ENCODE measurements around the gene ROBO1.
A peak's percentile ranks its signal among the peaks of the same experiment; 100 is the strongest.

The ROBO1 gene

DNA sequence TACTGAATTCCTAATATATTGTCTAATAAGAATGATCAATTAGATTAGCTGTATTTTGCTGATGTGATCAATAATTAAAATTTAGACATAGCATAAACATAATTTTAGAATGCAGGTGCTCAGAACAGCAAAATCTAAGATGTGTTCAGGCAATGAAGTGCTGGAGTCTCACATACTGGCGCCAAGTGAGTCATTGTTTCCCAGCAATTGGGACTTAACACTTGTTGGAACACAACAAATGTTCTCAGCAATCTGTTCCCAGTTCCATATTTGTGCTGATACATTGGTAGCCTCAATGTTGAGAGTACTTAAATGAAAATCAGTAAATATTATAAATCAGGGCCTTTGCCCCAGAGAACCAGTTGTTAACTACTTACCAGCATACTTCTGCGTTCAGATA lies 619.0 kb downstream of the ROBO1 start:
- no peak for DNase-seq

GRCh38 chr3:79146024-79146423 lies 621.8 kb downstream of the ROBO1 start:
- no peak for DNase-seq

GRCh38 chr3:79140708-79141107 lies 627.1 kb downstream of the ROBO1 start:
- DNase-seq: no peak

GRCh38 chr3:79139395-79140068 lies 628.3 kb downstream of the ROBO1 start:
- no peak for DNase-seq

- DNase-seq: no peak
These were observed 642.3 kb downstream of the ROBO1 start for GRCh38 chr3:79125313-79125984.

DNA sequence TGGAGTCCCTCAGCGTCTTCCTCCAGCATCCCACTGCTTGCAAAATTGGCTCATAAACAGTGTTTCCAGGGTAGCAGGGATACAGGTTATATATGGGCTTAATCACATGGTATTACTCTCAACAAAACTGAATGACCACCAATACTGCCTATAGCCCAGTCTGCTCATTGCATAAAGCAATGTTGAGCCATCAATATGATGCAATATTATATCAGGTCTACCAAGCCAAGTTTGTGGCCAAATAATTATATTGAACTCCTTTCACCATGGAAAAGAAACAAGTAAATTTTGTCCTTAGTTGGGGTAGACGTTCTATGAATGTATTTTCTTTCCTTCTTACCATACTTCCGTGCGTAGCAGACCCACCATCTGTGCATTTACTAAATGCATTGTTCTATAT lies 652.3 kb downstream of the ROBO1 start:
- no peak for DNase-seq

DNA sequence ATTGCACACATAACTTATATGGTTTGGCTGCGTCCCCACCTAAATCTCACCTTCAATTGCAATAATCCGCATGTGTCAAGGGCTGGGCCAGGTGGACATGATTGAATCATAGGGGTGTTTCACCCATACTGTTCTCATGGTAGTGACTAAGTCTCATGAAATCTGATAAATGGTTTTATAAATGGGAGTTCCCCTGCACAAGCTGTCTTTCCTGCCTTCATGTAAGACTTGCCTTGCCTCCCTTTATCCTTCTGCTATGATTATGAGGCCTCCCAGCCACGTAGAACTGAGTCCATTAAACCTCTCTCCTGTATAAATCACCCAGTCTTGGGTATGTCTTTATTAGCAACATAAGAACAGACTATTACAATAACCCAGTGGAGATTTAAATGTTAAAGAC lies 653.9 kb downstream of the ROBO1 start:
- no peak for DNase-seq

DNA sequence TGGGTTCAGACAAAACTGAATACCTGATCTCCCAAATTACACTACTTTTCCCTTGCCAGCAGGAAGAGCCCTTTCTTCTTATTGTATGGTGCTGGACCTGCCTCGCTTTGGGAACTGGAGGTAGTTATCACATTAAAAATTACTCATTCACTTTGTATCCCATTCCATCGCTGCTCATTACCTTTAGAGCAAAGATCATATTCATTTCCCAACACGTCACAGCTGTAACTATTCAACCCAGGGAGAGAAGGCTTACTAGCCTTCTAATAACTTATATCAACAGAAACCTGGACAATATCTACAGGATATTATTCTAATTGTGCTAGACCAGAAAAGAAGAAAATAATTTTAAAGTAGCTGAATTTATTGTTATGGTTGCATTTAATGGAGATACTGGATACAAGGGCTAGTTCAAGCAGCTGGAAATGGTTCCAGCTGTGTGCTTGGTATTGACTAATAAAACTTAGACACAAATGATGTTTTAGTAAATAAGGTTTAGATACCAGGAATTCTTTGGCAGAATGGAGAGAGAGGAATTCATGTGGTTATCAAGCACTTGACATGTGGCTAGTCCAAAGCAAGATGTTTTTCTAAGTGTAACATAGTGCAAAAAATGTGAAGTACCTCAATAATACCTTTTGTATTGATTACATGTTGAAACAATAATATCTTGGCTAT lies 656.3 kb downstream of the ROBO1 start:
- no peak for DNase-seq

DNA sequence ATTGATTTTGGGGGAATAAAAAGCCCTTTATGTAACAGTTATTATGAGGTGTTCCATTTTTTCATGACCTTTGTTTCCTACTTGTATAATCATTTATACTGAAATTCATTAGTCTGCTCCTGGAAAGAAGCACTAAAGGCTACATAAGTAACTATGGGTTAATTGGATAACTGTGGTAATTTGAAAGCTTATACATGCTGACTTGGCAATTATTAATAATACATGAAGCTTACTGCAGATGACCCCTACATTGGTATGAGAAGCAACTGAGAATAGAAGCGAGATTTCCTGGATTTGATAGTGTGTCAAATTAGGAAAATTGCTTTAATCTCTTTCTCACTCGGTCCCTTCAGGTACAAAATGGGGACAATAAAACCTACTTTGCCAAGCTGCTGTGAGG lies 658.0 kb downstream of the ROBO1 start:
- no peak for DNase-seq

DNA sequence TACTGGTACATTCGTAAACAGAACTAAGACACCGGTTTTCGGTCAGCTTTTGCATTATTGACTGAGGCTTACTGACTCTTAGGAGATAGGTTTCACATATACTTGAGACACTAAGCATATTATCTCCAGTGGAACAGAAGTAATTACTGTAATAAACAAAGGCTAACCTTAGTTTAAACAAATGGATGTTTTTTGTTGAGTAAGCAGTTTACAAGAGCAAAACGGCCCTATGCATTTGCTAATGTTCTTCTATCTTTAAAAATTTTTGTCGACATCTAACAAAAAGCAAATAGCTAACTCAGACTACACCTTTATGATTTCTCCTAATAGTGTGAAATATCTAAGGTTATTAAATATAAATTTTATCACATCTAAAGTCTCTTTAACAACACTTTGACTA lies 664.5 kb downstream of the ROBO1 start:
- no peak for DNase-seq

- no peak for DNase-seq
These were observed 669.7 kb downstream of the ROBO1 start for GRCh38 chr3:79097964-79098660.

DNA sequence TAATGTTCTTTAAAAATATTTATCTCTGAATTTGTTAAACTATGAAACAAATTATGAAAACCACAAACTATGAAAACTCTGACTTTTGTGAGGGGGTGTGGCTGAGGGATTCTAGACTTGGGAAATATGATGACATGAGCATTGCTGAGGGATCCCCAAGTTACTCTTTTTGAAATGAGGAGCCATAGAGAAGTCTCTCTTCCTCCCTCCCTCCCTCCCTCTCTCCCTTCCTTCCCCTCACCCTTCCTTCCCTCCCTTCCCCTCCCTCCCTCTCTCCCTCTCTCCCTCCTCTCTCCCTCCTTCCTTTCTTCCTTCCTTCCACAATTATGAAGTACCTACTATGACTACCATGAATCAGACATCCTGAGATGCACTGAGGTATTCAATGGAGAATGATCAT lies 673.1 kb downstream of the ROBO1 start:
- no peak for DNase-seq

DNA sequence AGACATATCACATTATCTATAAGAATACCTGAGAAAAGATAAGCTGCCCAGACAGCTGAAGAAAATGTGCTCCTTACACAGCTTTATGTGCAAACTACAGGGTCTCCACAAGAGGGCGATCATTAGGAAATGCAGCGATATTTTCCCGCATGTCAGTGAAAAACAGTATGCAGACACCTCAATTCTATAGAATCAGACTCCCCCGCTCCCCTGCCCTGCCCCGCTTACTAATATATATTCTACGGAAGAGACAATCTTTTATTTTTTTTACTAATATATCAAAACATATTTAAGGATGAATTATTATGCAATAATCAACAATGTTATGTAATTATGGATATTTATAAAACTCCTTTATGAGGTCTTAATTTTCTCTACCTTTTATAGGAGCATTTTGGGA lies 681.3 kb downstream of the ROBO1 start:
- peak in 1 of 2 donors; percentile 1 for DNase-seq

- DNase-seq: no peak
These were observed 682.6 kb downstream of the ROBO1 start for GRCh38 chr3:79085171-79085570.

DNA sequence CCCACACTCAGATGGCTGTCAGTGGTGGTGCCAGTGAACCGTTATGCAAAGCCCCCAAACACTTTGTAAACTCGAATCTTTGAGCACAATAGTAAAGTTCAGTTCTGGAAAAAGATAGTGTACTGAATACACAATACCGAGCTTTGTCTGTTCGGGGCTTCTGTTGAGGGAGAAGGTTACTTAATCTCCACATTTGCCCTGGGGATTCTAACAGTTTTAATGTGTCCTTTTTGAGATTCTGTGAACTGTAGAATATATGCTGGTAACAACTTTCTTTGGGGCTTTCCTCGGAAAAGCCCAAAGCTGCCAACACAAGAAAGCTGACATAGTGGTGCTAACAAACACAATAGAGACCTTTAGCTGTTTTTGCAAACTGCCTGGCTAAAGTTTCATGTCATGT lies 686.5 kb downstream of the ROBO1 start:
- no peak for DNase-seq

GRCh38 chr3:79074558-79074957 lies 693.2 kb downstream of the ROBO1 start:
- no peak for DNase-seq

DNA sequence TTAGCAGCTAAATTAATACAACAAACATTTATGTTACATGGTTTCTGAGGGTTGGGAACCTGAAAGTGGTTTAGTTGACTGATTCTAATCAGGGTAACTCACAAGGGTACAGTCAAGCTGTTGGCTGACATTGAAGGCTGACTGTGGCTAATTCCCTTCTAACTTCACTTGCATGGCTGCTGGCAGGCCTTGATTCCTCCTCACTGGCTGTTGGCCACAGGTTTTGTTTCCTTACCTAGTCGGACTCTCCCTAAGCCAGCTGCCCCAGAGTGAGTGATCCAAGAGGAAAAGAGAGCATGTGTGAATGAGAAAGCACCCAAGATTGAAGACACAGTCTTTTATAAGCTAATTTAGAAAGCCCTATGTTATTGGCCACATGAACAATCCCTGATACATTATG lies 700.1 kb downstream of the ROBO1 start:
- no peak for DNase-seq

DNA sequence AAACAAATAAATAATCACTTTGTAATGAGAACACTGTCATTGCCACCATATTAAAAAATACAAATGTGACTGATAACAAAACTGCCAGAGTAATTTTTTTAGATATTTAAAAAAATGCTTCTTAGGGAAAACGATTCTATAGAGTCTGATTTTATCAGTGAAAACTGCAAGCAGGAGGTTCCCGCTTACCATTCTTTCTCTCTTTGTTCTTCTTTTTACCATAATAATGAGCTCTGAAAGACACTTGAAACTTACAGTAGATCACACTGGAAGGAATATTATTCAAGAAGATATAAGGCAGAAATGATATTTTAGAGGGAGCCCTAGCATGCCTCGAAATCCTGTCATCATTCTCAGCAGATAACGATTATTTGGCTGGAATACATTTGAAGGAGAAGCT lies 701.3 kb downstream of the ROBO1 start:
- no peak for DNase-seq

DNA sequence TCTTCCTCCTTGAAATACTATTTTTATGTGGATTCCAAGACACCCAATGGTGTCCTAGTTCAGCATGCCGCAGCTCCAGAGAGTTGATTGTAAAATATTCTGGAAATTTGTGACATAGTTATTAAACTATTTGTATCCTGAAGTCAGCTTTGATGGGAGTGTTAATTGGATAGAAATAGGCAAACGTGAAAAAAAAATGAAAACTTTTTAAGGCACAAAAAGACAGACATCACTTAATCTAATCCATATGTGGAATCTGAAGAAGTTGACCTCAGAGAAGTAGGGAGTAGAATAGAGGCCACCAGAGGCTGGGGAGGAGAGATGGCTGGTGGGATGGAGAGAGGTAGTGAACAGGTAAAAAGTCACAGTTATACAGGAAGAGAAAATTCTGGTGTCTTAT lies 704.2 kb downstream of the ROBO1 start:
- DNase-seq: no peak

- no peak for DNase-seq
These were observed 710.0 kb downstream of the ROBO1 start for GRCh38 chr3:79057756-79058155.

GRCh38 chr3:79056498-79056897 lies 711.3 kb downstream of the ROBO1 start:
- DNase-seq: no peak

DNA sequence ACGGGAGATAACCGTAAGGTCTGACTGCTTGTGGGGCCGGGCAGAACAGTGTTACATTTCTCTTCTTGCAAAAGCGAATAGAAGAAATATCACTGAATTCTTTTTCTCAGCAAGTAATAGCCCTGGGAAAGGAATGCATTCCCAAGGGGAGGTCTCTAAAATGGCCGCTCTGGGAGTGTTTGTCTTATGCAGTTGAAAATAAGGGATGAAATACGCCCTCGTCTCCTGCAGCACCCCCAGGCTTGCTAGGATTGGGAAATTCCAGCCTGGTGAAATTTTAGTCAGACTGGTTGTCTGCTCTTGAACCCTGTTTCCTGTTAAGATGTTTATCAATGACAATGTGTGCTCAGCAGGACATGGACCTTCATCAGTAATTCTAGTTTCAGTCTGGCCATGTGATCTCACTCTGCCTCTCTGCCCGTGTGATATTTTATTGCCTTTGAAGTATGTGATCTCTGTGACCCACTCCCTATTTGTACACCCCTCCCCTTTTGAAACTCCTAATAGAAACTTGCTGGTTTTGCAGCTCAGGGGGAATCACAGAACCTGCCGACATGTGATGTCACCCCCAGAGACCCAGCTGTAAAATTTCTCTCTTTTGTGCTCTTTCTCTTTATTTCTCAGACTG lies 715.6 kb downstream of the ROBO1 start:
- DNase-seq: peak in 1 of 2 donors; percentile 14

DNA sequence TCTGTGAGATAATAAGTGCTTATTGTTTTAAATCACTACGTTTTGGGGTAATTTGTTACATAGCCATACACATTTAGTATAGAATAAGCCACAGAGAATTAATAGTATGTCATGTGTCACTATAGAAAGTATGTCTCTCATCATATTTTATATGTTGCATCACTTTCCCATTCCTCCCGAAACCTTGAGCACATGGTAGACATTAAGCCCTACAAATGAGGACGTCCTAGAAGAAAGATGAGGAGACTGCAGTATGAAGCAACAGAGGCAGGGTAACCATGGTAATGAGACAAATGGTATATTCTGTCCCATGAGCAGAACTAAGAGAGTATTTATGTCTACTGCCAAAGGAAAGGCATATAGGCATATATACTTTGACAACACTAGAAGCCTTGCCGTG lies 720.2 kb downstream of the ROBO1 start:
- no peak for DNase-seq
